HG03060 (cell line): ENCODE measurements around the gene C22orf39.

Source experiments
- ATAC-seq: cut with Tn5 transposase; IDR thresholded peaks from one replicate; pipeline ENCODE4 v1.9.1; 2021; ENCODE audit warnings: low read depth, moderate number of reproducible peaks; ENCODE audit not compliant: unreplicated experiment

Gene C22orf39, protein sequence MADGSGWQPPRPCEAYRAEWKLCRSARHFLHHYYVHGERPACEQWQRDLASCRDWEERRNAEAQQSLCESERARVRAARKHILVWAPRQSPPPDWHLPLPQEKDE

GRCh38 chr22:19447330-19448075, at the start of gene C22orf39:
Gene C22orf39, minus strand, starts transcription at chr22:19447711. Its CDS starts 23 bp downstream, at chr22:19447688.
- peak; percentile 54 for ATAC-seq

GRCh38 chr22:19497245-19497644, 49.7 kb upstream of the C22orf39 start:
- ATAC-seq: no peak

DNA sequence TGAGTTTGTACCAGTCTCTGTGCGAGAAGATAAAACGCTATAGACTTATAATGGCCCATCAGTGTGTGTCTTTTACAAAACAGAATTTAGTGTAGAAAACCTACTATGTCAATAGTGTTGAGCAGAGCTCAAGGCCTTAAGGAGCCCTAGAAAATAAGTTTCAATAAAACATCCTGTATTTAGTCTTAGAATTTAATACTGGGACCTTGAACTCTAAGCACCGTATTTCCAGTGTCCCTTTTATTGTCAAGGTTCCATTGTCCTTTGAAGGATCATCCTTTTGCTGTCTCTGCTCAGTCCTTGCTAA, 48.8 kb upstream of the C22orf39 start:
- no peak for ATAC-seq

- ATAC-seq: no peak
Measured at GRCh38 chr22:19495562-19496323, 48.2 kb upstream of the C22orf39 start.

GRCh38 chr22:19494676-19495173, 47.2 kb upstream of the C22orf39 start:
- no peak for ATAC-seq

DNA sequence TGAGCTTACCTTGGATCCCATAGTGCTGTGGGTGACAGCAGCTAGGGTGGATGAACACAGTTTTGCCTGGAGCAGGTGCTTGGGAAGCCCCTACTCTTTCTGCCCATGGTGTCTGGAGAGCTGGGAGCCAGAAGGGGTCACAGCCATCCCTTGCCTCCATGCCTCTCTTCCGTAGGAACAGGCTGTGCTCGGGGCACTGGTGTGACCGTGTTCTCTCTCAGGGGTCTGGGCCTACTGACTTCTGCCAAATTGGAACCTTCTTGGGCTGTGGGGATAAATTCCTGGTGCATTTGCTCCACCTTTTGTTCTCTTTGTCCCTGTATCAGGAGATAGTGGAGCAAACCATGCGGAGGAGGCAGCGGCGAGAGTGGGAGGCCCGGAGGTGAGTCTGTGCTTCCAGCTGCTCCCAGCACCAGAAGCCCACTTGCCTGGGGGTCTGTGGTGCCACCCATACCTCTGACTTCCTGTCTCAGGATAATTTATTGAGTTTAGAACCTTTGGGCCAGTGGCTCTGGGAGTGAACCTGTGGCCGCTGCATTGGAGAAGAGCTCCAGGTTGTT, 46.6 kb upstream of the C22orf39 start:
- no peak for ATAC-seq

DNA sequence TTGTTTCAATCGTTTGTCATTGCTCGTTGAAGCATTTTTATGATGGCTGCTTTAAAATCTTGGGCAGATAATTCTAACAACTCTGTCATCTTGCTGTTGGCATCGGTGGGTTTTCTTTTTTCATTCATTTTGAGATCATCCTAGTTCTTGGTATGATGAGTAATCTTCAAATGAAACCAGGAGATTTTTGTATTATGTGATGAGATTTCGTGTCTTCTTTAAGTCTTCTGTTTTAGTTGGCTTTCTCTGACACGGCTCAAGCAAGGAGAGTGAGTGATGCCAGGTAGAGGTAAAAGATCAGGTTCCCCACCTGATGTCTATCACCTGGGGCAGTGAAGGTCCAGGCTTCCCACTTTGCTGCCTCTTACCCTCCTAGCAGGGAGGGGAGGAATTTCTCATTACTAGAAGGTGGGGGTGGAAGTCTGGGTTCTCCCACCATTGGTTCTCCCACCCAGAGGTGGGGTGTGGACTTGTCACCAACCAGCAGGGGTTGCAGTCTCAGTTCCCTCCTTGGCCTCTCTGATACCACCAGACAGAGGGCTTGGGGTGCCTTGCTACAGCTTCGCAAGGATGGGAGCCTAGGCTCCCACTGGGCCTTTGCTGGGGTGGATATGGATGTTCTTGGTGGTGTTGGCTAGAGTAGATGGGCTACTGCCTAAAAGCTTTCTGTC, 45.1 kb upstream of the C22orf39 start:
- no peak for ATAC-seq

DNA sequence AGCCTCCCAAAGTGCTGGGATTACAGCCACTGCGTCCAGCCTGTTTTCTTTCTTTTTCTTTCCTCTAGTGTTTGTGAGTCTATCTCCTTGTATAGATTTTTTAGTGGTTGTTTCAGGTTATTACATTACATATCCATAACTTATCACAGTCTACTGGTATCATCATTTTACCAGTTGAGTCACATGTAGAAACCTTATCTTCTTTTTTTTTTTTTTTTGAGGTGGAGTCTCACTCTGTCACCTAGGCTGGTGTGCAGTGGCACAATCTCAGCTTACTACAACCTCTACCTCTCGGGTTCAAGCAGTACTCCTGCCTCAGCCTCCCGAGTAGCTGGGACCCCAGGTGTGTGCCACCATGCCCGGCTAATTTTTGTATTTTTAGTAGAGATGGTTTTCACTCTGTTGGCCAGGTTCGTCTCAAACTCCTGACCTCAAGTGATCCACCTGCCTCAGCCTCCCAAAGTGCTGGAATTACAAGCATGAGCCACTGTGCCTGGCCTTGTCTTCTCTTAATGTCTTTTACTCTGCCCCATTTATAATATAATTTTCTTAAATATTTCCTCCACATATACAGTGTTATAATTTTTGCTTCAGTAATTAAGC, 43.2 kb upstream of the C22orf39 start:
- no peak for ATAC-seq

DNA sequence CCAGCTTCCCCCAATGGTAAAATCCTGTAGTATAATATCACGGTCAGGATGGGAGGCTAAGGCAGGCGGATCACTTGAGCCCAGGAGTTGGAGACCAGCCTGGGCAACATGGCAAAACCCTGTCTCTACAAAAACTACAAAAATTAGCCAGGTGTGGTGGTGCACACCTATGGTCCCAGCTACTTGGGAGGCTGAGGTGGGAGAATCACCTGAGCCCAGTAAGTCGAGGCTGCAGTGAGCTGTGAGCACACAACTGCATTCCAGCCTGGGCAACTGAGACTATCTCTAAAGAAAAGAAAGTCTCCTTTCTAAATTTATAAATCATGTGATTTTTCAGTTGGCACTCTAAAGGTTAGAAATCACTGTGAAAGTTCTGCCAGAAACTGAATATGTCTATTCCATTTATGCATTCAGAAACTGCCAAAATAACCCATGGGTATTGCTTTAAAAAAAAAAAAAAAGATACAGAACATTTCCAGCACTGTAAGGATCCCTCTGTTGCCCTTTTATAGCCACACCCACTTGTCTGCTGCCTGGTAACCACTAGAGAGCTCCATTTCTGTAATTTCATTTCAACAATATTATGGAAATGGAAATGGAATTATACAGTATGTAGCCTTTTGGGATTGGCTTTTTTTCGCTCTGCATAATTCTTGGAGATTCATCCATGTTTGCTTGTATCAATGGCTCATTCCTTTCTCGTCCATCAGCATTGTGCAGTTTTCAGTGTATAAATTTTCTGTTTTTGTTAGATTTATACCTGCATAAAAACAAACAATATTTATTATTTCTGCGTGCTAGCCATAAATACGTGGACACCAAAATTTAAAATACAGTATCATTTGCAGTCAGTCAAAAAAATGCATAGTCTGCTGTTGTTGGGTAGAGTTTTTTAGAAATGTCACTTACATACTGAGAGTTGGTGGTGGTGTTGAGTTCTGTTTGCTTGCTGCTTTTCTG, 41.7 kb upstream of the C22orf39 start:
- ATAC-seq: no peak

- ATAC-seq: no peak
Measured at GRCh38 chr22:19488285-19488684, 40.8 kb upstream of the C22orf39 start.

DNA sequence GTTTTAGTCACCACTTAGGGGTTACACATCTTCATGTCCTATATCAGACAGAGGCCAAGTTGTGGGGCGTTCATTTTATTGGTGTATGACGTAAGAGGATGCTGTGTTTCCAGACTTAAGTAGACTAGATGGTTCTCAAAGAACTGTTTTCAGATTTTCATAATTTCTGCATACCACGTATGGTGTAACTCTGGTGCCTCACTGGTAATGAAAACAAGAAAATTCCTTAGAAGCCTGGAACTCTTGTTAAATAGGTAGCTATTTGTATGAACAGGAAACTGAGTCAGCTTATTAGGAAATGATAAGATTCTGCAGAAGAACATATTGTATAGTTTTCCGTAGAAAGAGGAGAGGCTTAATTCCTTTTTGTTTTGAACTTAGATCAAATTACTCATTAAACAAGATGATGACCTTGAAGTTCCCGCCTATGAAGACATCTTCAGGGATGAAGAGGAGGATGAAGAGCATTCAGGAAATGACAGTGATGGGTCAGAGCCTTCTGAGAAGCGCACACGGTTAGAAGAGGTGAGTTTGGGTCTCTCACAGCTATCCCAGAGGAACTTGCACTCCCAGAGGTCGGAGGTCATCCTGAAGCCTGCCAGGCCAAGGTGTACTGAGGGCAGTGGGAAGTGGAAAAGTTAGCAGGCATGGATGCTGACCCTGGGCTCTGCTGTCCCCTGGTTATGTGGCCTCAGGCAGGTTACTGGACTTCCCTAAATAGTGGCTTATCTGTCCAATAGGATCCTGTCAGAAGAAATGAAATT, 36.2 kb upstream of the C22orf39 start:
- ATAC-seq: no peak

DNA sequence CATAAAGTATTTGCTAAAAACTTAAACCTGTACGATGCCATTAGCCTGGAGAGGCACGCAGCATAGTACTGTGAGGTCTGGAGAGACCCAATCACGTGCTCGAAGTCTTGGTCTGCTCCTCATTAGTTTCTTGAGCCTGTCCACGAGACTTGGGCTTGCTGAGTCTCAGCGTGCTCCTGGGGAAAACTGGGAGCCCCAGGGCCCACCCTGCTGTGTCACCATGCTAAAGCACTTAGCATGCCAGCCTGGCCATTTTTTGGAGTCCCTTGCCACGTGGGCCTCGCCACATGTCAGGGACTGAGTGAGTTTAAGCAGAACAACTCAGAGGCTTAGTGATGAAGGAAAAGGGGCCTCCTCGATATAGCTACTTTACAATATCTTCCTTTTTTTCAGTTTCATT, 34.8 kb upstream of the C22orf39 start:
- ATAC-seq: no peak

DNA sequence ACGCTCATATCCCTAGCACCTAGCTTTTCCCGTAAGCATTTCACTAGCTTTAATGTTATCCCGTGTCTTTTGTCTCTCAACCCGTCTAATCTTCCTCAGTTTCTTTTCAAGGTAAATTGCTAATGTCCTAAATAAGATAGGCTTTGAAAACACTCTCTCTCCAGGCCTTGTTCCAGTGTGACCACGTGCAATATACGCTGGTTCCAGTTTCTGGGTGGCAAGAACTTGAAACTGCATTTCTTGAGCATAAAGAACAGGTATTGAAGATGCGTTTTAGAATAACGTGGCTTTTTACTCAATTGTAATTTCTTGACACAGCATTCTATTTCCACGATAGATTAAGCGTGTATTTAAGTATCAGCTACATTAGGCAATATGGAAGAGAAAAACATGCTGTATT, 33.3 kb upstream of the C22orf39 start:
- no peak for ATAC-seq

DNA sequence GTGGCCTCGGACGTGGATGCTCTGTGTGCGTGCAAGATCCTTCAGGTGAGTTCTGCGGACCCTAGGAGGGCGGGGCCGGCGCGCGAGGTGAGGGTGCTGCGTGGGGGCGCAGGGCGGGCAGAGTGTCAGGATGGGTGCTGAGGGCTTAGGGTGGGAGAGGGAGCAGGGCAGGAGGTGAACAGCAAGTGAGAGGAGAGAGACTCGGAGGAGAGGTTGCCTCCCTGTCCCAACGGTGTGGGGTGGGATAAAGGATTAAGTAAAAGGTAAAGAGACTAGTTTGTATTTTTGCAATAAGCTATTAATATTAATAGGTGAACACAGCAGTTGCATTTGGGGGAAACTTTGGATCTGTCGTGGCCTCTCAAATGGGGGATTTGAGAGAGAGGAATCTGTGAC, 32.7 kb upstream of the C22orf39 start:
- no peak for ATAC-seq

GRCh38 chr22:19479355-19480172, 32.1 kb upstream of the C22orf39 start, which contains the start of gene CDC45:
Gene CDC45, plus strand, starts transcription at chr22:19479920. Its CDS starts 49 bp downstream, at chr22:19479969.
- peak; percentile 64 for ATAC-seq

- peak; percentile 12 for ATAC-seq
Measured at GRCh38 chr22:19478901-19479354, 31.4 kb upstream of the C22orf39 start, which contains the start of gene UFD1. Gene UFD1, minus strand, starts transcription at chr22:19479193. Its CDS starts 108 bp downstream, at chr22:19479085.
